A549 (cell line): ENCODE results near the gene GRHL3. TPM values are rescaled to one million over a fixed set of nuclear protein-coding genes. Genes with fewer than 3 reads are reported as not detected.

ENCODE experiments used
- ATAC-seq, 2 experiments: fragments of 200-7000 bp in 1 of 2; fragments of >200 bp in 1 of 2; cut with Nextera tagmentation in 1 of 2; cut with Tn5 transposase in 1 of 2; 3 replicates each; pipeline versions ENCODE4 v1.8.0 to v1.9.1; 2018 to 2020; ENCODE audit warnings: mild to moderate bottlenecking in 1 of 2, moderate library complexity in 1 of 2
- CTCF ChIA-PET: fragments of 300-600 bp; sonication (Branson Sonifier 250); formaldehyde crosslinking; extraction: SDS; loops from one replicate; lab custom pipeline; 2021; ENCODE audit warnings: antibody characterized with exemption, inconsistent platforms; lab: Yijun Ruan, JAX
- POLR2A ChIA-PET: fragments of 350-600 bp; formaldehyde crosslinking; extraction: SDS; loops from one replicate; lab custom pipeline; 2021; ENCODE audit warnings: antibody characterized with exemption, inconsistent platforms; lab: Yijun Ruan, JAX
- DNase-seq, 2 experiments: peaks; one replicate each; pipeline versions ENCODE4 v3.0.0 to v3.0.0-alpha.2; 2011 to 2016; ENCODE audit warnings: low read depth in 1 of 2, low spot score in 1 of 2
- FAIRE-seq: peaks from 2 replicates; lab custom pipeline; 2011; peaks lifted over from hg19 to GRCh38; lab: Jason Lieb, UNC
- H3K27ac ChIP-seq, 2 experiments: fragments of >200 bp; sonication (Bioruptor Twin); formaldehyde crosslinking; 3 replicates each; pipeline ENCODE4 v1.5.1; 2016 to 2017
- H3K4me1 ChIP-seq: fragments of >200 bp; sonication (Bioruptor Twin); formaldehyde crosslinking; 3 replicates; pipeline ENCODE4 v1.6.1; 2016
- H3K4me2 ChIP-seq: fragments of >200 bp; sonication (Bioruptor Twin); formaldehyde crosslinking; 3 replicates; pipeline ENCODE4 v1.6.1; 2016
- H3K4me3 ChIP-seq: fragments of >200 bp; sonication (Bioruptor Twin); formaldehyde crosslinking; 3 replicates; pipeline ENCODE4 v1.5.1; 2016
- H3K9me3 ChIP-seq: fragments of >200 bp; sonication (Bioruptor Twin); formaldehyde crosslinking; 3 replicates; pipeline ENCODE4 v1.6.1; 2016
- BHLHE40 ChIP-seq: IDR thresholded peaks from 2 replicates; pipeline ENCODE4 v1.6.1; 2012; ENCODE audit warnings: low read depth, low read length, inconsistent platforms
- CBX8 ChIP-seq: fragments of 200-600 bp; sonication (generic); IDR thresholded peaks from 2 replicates; pipeline ENCODE4 v1.6.1; 2016
- CEBPB ChIP-seq, 2 experiments: fragments of >200 bp in 1 of 2; sonication (Bioruptor Twin) in 1 of 2; formaldehyde crosslinking in 1 of 2; IDR thresholded peaks; 2 replicates each; pipeline ENCODE4 v1.6.1; 2012 to 2016
- CHD4 ChIP-seq: fragments of 200-600 bp; sonication (generic); IDR thresholded peaks from 2 replicates; pipeline ENCODE4 v1.6.1; 2016; ENCODE audit warnings: antibody characterized with exemption, mild to moderate bottlenecking, borderline replicate concordance
- EHF ChIP-seq: fragments of 250-450 bp; sonication (Bioruptor Pico); IDR thresholded peaks from 2 replicates; pipeline ENCODE4 v1.5.0; 2020; ENCODE audit warnings: mild to moderate bottlenecking
- ESRRA ChIP-seq: fragments of 150-350 bp; IDR thresholded peaks from 2 replicates; pipeline ENCODE4 v1.6.1; 2014; ENCODE audit warnings: mild to moderate bottlenecking, low read length, borderline replicate concordance
- FOSB ChIP-seq: fragments of 250-450 bp; sonication (Bioruptor Pico); IDR thresholded peaks from 2 replicates; pipeline ENCODE4 v1.5.0; 2020; ENCODE audit warnings: mild to moderate bottlenecking, moderate library complexity
- HDAC2 ChIP-seq: fragments of 200-600 bp; sonication (generic); IDR thresholded peaks from 2 replicates; pipeline ENCODE4 v1.6.1; 2016
- HOXA7 ChIP-seq: fragments of 250-450 bp; sonication (Bioruptor Pico); IDR thresholded peaks from 2 replicates; pipeline ENCODE4 v1.5.0; 2020; ENCODE audit warnings: mild to moderate bottlenecking, moderate library complexity
- HOXB13 ChIP-seq: fragments of 250-450 bp; sonication (Bioruptor Pico); IDR thresholded peaks from 2 replicates; pipeline ENCODE4 v1.5.0; 2020; ENCODE audit warnings: low read depth, mild to moderate bottlenecking, moderate library complexity
- JUN ChIP-seq, 2 experiments: fragments of >200 bp; sonication (Bioruptor Twin); formaldehyde crosslinking; IDR thresholded peaks; 2 replicates in 1 of 2; 3 replicates in 1 of 2; pipeline ENCODE4 v1.6.1; 2016 to 2017
- KDM1A ChIP-seq: fragments of 200-600 bp; sonication (generic); IDR thresholded peaks from 2 replicates; pipeline ENCODE4 v1.6.1; 2016; ENCODE audit warnings: low read depth, mild to moderate bottlenecking
- MAZ ChIP-seq: fragments of 150-350 bp; IDR thresholded peaks from 2 replicates; pipeline ENCODE4 v1.6.1; 2014; ENCODE audit warnings: antibody characterized with exemption, low read depth, low read length, borderline replicate concordance
- MYC ChIP-seq: IDR thresholded peaks from 2 replicates; pipeline ENCODE4 v1.6.1; 2012; ENCODE audit warnings: mild to moderate bottlenecking, inconsistent platforms, low read length, improper control_type of control experiment, borderline replicate concordance
- NFE2L2 ChIP-seq: fragments of 150-350 bp; conservative IDR thresholded peaks from 2 replicates; pipeline ENCODE4 v1.6.1; 2014; ENCODE audit warnings: low read length
- NPAS2 ChIP-seq: fragments of 250-450 bp; sonication (Bioruptor Pico); IDR thresholded peaks from 2 replicates; pipeline ENCODE4 v1.8.0; 2022; ENCODE audit warnings: mild to moderate bottlenecking, moderate library complexity, borderline replicate concordance
- RAD21 ChIP-seq, 2 experiments: fragments of >200 bp in 1 of 2; sonication (Bioruptor Twin) in 1 of 2; formaldehyde crosslinking in 1 of 2; IDR thresholded peaks in 1 of 2; conservative IDR thresholded peaks in 1 of 2; 2 replicates in 1 of 2; 3 replicates in 1 of 2; pipeline ENCODE4 v1.6.1; 2012 to 2018; ENCODE audit warnings: inconsistent platforms in 1 of 2
- RFX5 ChIP-seq: fragments of 450-650 bp; IDR thresholded peaks from 2 replicates; pipeline ENCODE4 v1.7.1; 2014; ENCODE audit warnings: antibody characterized with exemption, mild to moderate bottlenecking, moderate library complexity
- SMC3 ChIP-seq: fragments of >200 bp; sonication (Bioruptor Twin); formaldehyde crosslinking; IDR thresholded peaks from 3 replicates; pipeline ENCODE4 v1.6.1; 2018; ENCODE audit warnings: inconsistent platforms
- TP53 ChIP-seq: fragments of 250-450 bp; sonication (Bioruptor Pico); IDR thresholded peaks from 2 replicates; pipeline ENCODE4 v1.5.0; 2021; ENCODE audit warnings: mild to moderate bottlenecking, moderate library complexity
- WGBS: methylation state at CpG from one replicate; pipeline ENCODE4 v1.1.6; 2017; ENCODE audit errors: missing lambda C conversion rate; 5-methylcytosine and 5-hydroxymethylcytosine counted together
- polyA plus RNA-seq, 4 experiments: library from polyadenylated mRNA; depleted of rRNA in 3 of 4; stranded (reverse); fragments of >200 nt; fragmentation: RNase III in 1 of 4; extraction: RNeasy Plus Mini Kit Qiagen cat#74134 plus additional on column Dnase treatment in 1 of 4; gene quantifications; 2 replicates in 3 of 4; 3 replicates in 1 of 4; pipeline ENCODE4 v1.2.3, GENCODE V29; 2011 to 2017
- TF ChIP-seq, protein P1 (sequence below): IDR thresholded peaks from 2 replicates; pipeline ENCODE4 v1.6.1; 2012
- TF ChIP-seq, protein P2 (sequence below): fragments of 150-350 bp; IDR thresholded peaks from 2 replicates; pipeline ENCODE4 v1.6.1; 2014; ENCODE audit warnings: low read depth, mild to moderate bottlenecking, low read length
- TF ChIP-seq, protein P3 (sequence below): fragments of 250-450 bp; sonication (Bioruptor Pico); IDR thresholded peaks from 2 replicates; pipeline ENCODE4 v1.5.0; 2020; ENCODE audit warnings: low read depth, mild to moderate bottlenecking, moderate library complexity
- TF ChIP-seq, protein P4 (sequence below): IDR thresholded peaks from 2 replicates; pipeline ENCODE4 v1.6.1; 2012

GRHL3 gene
- polyA plus RNA-seq, 2 of the 4 experiments (the other 2 are of a cell fraction), result 0.58 to 1.6 TPM

DNA sequence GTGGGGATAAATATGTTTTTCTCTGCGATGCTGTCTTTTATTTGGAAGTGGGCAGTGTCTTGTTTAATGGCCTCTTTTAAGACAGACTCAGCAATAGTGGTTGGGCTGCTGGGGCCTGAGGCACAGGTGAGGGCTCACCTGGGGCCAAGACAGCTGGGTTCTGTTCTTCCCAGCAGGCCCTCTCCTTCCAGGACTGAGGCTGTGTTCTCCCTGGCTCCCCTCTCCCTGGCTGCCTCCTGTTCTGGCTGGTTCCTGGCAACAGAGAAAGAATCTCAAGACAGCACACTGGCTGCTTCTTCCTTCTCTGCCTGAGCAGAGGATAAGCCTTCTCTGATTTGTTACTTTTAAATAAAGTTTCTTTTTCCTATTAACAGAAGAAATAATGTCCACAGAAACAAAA is 7.4 kb upstream of the GRHL3 start:
- CTCF ChIA-PET, result interaction anchor here (3.5 kb wide), 1 partner anchor 110 kb away, joined by 14 read pairs; no protein-coding TSS in a partner anchor
- 76% methylated on average over 1 of the region's 1 CpG for WGBS
- FAIRE-seq, result no peak
- TF ChIP-seq CEBPB (IDR thresholded peaks at IDR 0.05) (no peak), NFE2L2 (no peak), SMC3 (no peak), RFX5 (no peak), BHLHE40 (no peak)
- H3K4me2 ChIP-seq, result no peak overlapping the region
- POLR2A ChIA-PET, result no interaction called here
- no peak overlapping the region for H3K4me3 ChIP-seq
- ATAC-seq, result no peak; a peak in 1 of 6 replicates
- no peaks in the 10 kb centered on the region for H3K9me3 ChIP-seq
- peak overlapping the region; percentile 24 to 61; a peak in 3 of 6 replicates for H3K27ac ChIP-seq
- DNase-seq, result no peak
- H3K4me1 ChIP-seq, result peaks cover 6% of the 10 kb centered on the region; the same call in 2 of the 3 replicates

DNA sequence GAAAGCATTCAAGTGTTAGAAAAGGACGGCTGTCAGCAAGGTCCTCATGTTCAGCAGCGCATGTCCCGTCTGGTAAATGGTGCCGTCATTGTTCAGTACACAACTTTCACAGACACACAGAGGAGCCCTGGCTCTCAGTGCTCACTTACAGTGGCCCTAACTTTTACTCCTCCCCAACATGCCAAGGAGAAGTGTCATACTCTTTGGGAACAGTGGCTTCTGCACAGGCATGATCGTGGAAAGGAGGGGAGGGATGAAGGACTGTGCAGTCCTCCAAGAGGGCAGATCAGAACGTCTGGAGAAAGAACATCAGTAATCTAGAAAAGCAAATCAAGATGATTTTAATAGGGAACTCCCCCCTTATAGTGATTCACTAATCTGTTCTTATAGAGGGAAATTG is 3.8 kb upstream of the GRHL3 start:
- CTCF ChIA-PET, result interaction anchor here (4.7 kb wide), 1 partner anchor 76 kb away, joined by 30 read pairs; no protein-coding TSS in a partner anchor

DNA sequence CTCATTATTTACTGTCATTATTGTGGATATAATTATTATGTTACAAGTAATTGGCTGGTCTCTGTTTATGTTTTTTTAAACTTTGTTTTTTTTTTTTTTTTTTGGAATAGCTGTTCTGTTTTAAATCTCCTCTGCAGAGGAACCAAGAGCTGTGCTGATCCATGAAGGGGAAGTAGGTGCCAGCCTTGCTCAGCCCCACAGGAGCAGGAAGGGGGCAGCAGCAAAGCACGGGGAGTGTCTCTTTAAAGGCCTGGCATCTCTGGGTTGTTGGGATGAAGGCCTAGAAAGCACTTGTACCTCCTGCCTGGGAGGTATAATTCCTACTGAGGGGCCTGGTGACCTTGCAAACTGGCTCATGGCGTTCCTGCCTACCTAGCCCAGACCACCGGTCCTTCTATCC is 2.5 kb upstream of the GRHL3 start:
- DNase-seq, result peak in 1 of 2 experiments; percentile 31
- H3K4me3 ChIP-seq, result no peak overlapping the region
- ChIA-PET CTCF (interaction anchor here (0.7 to 4.7 kb wide), 4 partner anchors 11 to 117 kb away, joined by 4 to 30 read pairs (median 6); no protein-coding TSS in a partner anchor), POLR2A (no interaction called here)
- H3K4me2 ChIP-seq, result no peak overlapping the region
- peak in 1 of 2 experiments; percentile 71; a peak in 2 of 6 replicates for ATAC-seq
- TF ChIP-seq MYC (no peak), RAD21 (conservative IDR thresholded peaks at IDR 0.05 in 1 of 2, IDR thresholded peaks at IDR 0.05 in 1 of 2) (peak in 1 of 2 experiments; percentile 31; a peak in 2 of 5 replicates)
- peaks cover 27% of the 10 kb centered on the region for H3K4me1 ChIP-seq
- no peak for FAIRE-seq
- WGBS, result 63% methylated on average over 2 of the region's 3 CpGs
- H3K27ac ChIP-seq, result peak overlapping the region; percentile 45 to 55; a peak in 4 of 6 replicates
- no peaks in the 10 kb centered on the region for H3K9me3 ChIP-seq

More for the DNA sequence above, 3.8 kb upstream of the GRHL3 start:
- WGBS, result 66% methylated on average over 6 of the region's 6 CpGs
- no peak for FAIRE-seq
- peaks cover 27% of the 10 kb centered on the region for H3K4me1 ChIP-seq
- TF ChIP-seq, protein P1, sequence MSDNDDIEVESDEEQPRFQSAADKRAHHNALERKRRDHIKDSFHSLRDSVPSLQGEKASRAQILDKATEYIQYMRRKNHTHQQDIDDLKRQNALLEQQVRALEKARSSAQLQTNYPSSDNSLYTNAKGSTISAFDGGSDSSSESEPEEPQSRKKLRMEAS, result no peak
- TF ChIP-seq KDM1A (no peak), CHD4 (no peak), TP53 (CRISPR knock-in tag) (no peak), HOXB13 (no peak), ESRRA (no peak), FOSB (CRISPR knock-in tag) (no peak), SMC3 (no peak), EHF (CRISPR knock-in tag) (no peak), HOXA7 (CRISPR knock-in tag) (no peak), CBX8 (no peak), HDAC2 (no peak), NPAS2 (CRISPR knock-in tag) (no peak), MAZ (no peak), JUN (IDR thresholded peaks at IDR 0.05) (no peak)
- TF ChIP-seq, protein P2, sequence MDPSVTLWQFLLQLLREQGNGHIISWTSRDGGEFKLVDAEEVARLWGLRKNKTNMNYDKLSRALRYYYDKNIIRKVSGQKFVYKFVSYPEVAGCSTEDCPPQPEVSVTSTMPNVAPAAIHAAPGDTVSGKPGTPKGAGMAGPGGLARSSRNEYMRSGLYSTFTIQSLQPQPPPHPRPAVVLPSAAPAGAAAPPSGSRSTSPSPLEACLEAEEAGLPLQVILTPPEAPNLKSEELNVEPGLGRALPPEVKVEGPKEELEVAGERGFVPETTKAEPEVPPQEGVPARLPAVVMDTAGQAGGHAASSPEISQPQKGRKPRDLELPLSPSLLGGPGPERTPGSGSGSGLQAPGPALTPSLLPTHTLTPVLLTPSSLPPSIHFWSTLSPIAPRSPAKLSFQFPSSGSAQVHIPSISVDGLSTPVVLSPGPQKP, result no peak
- TF ChIP-seq, protein P3, sequence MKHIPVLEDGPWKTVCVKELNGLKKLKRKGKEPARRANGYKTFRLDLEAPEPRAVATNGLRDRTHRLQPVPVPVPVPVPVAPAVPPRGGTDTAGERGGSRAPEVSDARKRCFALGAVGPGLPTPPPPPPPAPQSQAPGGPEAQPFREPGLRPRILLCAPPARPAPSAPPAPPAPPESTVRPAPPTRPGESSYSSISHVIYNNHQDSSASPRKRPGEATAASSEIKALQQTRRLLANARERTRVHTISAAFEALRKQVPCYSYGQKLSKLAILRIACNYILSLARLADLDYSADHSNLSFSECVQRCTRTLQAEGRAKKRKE (CRISPR knock-in tag), result no peak
- TF ChIP-seq, protein P4, sequence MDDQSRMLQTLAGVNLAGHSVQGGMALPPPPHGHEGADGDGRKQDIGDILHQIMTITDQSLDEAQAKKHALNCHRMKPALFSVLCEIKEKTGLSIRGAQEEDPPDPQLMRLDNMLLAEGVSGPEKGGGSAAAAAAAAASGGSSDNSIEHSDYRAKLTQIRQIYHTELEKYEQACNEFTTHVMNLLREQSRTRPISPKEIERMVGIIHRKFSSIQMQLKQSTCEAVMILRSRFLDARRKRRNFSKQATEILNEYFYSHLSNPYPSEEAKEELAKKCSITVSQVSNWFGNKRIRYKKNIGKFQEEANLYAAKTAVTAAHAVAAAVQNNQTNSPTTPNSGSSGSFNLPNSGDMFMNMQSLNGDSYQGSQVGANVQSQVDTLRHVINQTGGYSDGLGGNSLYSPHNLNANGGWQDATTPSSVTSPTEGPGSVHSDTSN, result no peak
- TF ChIP-seq, all 56 proteins: peak for 0
- Histone ChIP-seq H3K9me3 (no peaks in the 10 kb centered on the region), H3K4me2 (no peak overlapping the region), H3K4me3 (no peak overlapping the region), H3K27ac (no peak overlapping the region)
- POLR2A ChIA-PET, result no interaction called here
- DNase-seq (no peak), ATAC-seq (no peak)
